ENCODE measurements around the gene CBARP. TPM values are rescaled to one million over a fixed set of nuclear protein-coding genes. Genes with fewer than 3 reads are reported as not detected.

Gene CBARP
- total and polyA plus RNA-seq, 2 of the 13 experiments (the other 11 are each of a cell fraction or from before 2014, with no cell fraction given), result 1.2 to 1.4 TPM

DNA sequence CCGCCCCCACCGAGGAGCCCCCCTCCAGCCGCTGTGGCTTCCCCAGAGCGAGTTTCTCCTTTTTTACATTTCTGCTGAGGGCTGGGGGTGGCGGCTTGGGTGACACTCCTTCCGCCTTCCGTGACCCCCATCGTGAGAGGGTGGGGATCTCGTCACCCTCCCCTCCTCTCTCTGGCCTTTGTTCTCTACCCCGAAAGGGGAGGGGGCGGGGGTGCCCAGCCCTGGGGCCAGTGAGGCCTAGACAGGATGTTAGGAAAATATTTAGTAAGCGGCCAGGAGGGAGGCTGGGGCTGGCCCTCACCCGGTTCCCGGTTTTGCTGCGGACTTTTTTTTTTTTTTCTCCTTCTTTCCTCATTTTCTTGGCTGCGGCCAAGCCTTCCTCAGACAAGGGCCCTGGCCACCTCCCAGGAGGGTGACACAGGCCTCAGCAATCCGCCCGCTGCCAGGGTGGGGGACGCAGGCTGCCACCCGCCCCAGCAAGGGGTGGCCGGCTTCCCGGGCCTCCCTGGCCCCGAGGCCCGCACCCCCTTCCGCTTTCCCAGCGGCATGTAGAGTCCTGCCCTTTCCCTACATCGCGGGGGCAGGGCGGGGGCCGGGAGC, 14.5 kb upstream of the CBARP start (continued):
- TF ChIP-seq, protein P1, sequence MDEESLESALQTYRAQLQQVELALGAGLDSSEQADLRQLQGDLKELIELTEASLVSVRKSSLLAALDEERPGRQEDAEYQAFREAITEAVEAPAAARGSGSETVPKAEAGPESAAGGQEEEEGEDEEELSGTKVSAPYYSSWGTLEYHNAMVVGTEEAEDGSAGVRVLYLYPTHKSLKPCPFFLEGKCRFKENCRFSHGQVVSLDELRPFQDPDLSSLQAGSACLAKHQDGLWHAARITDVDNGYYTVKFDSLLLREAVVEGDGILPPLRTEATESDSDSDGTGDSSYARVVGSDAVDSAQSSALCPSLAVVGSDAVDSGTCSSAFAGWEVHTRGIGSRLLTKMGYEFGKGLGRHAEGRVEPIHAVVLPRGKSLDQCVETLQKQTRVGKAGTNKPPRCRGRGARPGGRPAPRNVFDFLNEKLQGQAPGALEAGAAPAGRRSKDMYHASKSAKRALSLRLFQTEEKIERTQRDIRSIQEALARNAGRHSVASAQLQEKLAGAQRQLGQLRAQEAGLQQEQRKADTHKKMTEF (CRISPR knock-in tag; IDR thresholded peaks at IDR 0.05), result no peak
- TF ChIP-seq HNRNPL (IDR thresholded peaks at IDR 0.05; ENCODE audit: low read depth, low read length) (peak; percentile 57; the same call in 1 of the 2 replicates), GATAD2A (CRISPR knock-in tag; IDR thresholded peaks at IDR 0.05) (peak; percentile 43), HOXA5 (CRISPR knock-in tag; IDR thresholded peaks at IDR 0.05) (peak; percentile 51; the same call in 1 of the 2 replicates), KDM4B (CRISPR knock-in tag; IDR thresholded peaks at IDR 0.05) (no peak), SCMH1 (CRISPR knock-in tag; IDR thresholded peaks at IDR 0.05; ENCODE audit: borderline replicate concordance) (no peak), FOSL1 (CRISPR knock-in tag; IDR thresholded peaks at IDR 0.05; ENCODE audit: borderline replicate concordance) (no peak), SETDB1 (CRISPR knock-in tag; IDR thresholded peaks at IDR 0.05; ENCODE audit: borderline replicate concordance) (no peak), MTA1 (CRISPR knock-in tag; IDR thresholded peaks at IDR 0.05; ENCODE audit: borderline replicate concordance) (no peak), REL (CRISPR knock-in tag; conservative IDR thresholded peaks at IDR 0.05) (no peak), ZFP62 (CRISPR knock-in tag; IDR thresholded peaks at IDR 0.05) (no peak), SOX6 (IDR thresholded peaks at IDR 0.05) (no peak), SOX6 (CRISPR knock-in tag; IDR thresholded peaks at IDR 0.05) (peak; percentile 92), CREM (IDR thresholded peaks at IDR 0.05) (peak; percentile 54), CREM (CRISPR knock-in tag; IDR thresholded peaks at IDR 0.05) (no peak), CC2D1A (CRISPR knock-in tag; IDR thresholded peaks at IDR 0.05) (no peak), ZKSCAN8 (CRISPR knock-in tag; IDR thresholded peaks at IDR 0.05; ENCODE audit: borderline replicate concordance) (no peak), KAT8 (CRISPR knock-in tag; IDR thresholded peaks at IDR 0.05) (no peak), PRDM15 (CRISPR knock-in tag; IDR thresholded peaks at IDR 0.05) (no peak), NFE2L1 (CRISPR knock-in tag; IDR thresholded peaks at IDR 0.05; ENCODE audit: borderline replicate concordance) (no peak), CREB1 (IDR thresholded peaks at IDR 0.05) (0 out of 2 replicates have a peak, but pooled peaks have one; percentile 4), CREB1 (CRISPR knock-in tag; IDR thresholded peaks at IDR 0.05) (peak; percentile 19; the same call in 1 of the 2 replicates)
- TF ChIP-seq, protein P2, sequence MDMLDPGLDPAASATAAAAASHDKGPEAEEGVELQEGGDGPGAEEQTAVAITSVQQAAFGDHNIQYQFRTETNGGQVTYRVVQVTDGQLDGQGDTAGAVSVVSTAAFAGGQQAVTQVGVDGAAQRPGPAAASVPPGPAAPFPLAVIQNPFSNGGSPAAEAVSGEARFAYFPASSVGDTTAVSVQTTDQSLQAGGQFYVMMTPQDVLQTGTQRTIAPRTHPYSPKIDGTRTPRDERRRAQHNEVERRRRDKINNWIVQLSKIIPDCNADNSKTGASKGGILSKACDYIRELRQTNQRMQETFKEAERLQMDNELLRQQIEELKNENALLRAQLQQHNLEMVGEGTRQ (IDR thresholded peaks at IDR 0.05; ENCODE audit: low read depth, low read length), result no peak
- TF ChIP-seq, protein P2 (CRISPR knock-in tag; IDR thresholded peaks at IDR 0.05; ENCODE audit: borderline replicate concordance), result no peak
- TF ChIP-seq, protein P3, sequence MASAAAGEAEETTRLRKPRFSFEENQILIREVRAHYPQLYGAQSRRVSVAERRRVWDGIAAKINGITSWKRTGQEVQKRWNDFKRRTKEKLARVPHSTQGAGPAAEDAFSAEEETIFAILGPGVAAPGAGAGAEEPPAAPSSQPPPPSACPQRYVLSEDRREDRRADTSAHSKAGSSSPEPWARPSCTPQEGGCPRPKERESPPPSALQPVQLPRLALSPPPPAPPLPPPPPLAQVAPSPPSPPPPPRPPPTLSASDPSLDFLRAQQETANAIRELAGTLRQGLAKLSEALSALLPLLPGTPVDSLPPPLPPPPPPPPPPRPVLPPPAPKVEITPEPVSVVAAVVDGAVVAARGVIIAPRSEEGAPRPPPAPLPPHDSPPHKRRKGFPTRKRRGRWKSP (CRISPR knock-in tag; IDR thresholded peaks at IDR 0.05), result no peak; the same call in 1 of the 2 replicates
